Fibroblast of skin of right quadriceps (primary cell): ENCODE measurements around the gene DDX55.
"Not testable (repeated sequence)": the region's sequence is repeated elsewhere in the genome, so short reads cannot be mapped to it uniquely, and the experiment has no call there.

Experiments
- DNase-seq: peaks from one replicate; pipeline ENCODE4 v3.0.0-alpha.2; 2013

DDX55 gene, protein sequence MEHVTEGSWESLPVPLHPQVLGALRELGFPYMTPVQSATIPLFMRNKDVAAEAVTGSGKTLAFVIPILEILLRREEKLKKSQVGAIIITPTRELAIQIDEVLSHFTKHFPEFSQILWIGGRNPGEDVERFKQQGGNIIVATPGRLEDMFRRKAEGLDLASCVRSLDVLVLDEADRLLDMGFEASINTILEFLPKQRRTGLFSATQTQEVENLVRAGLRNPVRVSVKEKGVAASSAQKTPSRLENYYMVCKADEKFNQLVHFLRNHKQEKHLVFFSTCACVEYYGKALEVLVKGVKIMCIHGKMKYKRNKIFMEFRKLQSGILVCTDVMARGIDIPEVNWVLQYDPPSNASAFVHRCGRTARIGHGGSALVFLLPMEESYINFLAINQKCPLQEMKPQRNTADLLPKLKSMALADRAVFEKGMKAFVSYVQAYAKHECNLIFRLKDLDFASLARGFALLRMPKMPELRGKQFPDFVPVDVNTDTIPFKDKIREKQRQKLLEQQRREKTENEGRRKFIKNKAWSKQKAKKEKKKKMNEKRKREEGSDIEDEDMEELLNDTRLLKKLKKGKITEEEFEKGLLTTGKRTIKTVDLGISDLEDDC

DNA sequence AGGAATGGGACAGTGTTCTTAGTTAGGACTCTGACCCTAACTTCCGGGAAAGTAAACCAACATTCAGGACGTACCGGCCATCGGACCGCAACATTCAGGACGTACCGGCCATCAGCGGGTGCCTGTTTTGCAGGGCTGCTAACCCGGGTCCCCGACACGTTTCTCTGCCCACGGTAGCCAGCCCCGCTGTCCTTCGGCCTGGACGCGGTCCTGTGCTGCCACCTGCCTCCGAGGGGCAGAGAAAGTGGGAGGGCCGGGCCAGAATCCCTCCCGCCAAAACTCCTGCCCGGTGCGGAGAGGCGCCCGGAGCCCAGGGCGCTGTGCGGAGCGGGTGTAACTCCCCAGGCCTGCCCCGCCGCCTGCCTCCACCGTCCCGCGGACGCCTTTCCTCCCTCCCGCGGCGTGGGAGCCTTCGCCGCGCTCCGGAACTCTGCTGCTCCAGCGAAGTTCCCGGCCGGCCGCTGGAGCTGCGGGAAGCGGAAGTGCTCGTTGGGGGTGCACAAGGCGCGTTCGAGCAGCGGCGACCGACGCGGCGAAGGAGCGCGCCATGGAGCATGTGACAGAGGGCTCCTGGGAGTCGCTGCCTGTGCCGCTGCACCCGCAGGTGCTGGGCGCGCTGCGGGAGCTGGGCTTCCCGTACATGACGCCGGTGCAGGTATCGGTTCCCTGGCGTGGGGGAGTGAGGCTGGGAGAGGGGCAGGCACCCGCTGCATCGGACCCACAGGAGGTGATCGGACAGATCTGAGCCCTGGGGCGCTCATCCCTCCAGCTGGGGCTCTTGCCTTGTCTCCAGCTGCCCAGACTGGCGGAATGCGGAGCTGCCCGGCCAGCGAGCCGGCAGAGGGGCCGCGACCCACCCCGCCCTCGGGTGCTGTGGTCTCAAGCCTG, at the start of gene DDX55:
DDX55 (plus strand) TSS at position 498 of the 888 bp plus-strand sequence; CDS start at position 548, 50 bp downstream.
- peak; percentile 80 for DNase-seq

GRCh38 chr12:123554136-123554535, 47.8 kb upstream of the DDX55 start:
- DNase-seq, result not testable (repeated sequence)

DNA sequence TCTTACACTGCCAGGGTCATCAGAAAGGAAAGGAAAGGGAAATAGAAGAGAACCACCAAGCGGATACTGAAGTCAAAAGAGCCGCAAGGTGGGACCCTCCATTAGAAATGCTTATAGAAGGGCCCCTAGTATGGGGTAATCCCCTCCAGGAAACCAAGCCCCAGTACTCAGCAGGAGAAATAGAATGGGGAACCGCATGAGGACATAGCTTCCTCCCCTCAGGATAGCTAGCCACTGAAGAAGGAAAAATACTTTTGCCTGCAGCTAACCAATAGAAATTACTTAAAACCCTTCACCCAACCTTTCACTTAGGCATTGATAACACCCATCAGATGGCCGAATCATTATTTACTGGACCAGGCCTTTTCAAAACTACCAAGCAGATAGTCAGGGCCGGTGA, 47.1 kb upstream of the DDX55 start:
- not testable (repeated sequence) for DNase-seq

GRCh38 chr12:123558487-123558886, 43.4 kb upstream of the DDX55 start:
- DNase-seq, result not testable (repeated sequence)

DNA sequence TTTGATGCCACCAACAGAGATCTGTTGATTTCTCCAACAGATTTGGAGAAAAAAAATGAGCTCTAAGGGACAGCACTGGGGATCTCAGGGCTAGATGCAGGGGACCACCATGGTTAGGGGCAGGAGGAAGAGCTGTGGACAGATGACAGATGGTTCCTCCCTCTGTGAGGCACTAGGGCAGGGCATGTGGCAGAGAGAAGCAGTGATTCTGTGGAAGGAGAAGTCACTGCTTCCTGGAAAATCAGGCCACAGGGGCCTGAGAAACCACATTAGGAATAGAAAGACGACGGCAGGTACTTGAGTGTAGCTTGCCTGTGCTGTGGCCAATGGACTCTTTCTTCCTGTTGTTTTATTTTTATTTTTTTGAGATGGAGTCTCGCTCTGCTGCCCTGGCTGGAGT, 42.4 kb upstream of the DDX55 start:
- DNase-seq, result no peak

- peak; percentile 84 for DNase-seq
Measured at GRCh38 chr12:123571343-123571813, 30.5 kb upstream of the DDX55 start.

GRCh38 chr12:123572391-123572790, 29.5 kb upstream of the DDX55 start:
- DNase-seq, result no peak

- DNase-seq, result no peak
Measured at GRCh38 chr12:123573870-123574269, 28.0 kb upstream of the DDX55 start.

- no peak for DNase-seq
Measured at GRCh38 chr12:123576611-123577010, 25.3 kb upstream of the DDX55 start.

DNA sequence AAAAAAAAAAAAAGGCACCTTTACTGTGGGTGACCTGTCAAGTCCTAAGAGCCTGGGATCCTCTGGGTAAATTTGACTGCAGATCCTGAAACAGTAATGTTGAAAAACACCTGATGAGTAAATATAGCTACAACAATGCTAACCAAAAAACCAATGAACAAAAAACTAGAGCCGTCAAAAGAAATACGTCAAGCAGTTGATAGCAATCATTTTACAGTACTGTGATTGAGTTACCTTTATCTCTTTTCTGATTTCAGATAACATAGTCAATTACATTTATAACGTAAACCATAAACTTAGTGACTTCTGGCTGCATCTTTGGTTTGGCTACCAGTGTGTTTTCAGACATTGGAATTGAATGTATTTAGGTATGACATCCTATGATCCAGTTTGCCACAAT, 23.7 kb upstream of the DDX55 start:
- no peak for DNase-seq

- not testable (repeated sequence) for DNase-seq
Measured at GRCh38 chr12:123578829-123579228, 23.1 kb upstream of the DDX55 start.

- no peak for DNase-seq
Measured at GRCh38 chr12:123580772-123581171, 21.1 kb upstream of the DDX55 start.

DNA sequence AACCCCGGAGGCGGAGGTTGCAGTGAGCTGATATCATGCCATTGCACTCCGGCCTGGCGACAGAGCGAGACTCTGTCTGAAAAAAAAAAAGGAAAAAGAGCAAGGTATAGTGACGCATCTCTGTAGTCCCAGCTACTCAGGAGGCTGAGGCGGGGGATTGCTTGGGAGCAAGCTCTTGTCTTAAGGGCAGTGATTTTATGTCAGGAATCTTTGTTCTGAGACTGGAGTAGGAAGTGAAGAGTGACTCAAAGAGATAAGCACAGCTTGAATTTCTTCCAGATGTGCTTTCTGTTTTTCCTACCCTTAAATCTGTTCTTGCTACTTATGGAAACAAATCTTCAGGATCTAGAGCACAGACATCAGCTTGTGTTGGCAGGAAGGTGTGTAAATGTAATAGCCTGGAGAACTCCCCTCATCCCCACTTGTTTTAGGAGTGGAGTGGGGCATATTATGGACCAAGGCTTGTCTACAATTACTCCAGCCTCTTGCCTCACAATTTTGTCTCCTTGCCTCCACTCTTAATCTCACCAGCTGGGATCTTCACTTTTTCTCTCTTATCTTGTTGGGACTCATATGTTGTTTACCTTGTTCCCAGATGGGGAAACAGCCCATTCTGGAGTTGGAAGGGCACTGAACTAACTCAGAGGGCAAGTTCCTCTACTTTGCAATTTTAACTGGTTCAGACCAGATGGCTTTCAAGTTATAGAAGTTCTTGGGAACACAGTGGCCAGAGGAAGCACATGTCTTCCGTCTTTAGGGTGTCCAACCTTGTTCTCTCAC, 10.0 kb upstream of the DDX55 start:
- no peak for DNase-seq

GRCh38 chr12:123595729-123596128, 6.2 kb upstream of the DDX55 start:
- DNase-seq, result no peak

- no peak for DNase-seq
Measured at GRCh38 chr12:123597100-123597499, 4.8 kb upstream of the DDX55 start.

DNA sequence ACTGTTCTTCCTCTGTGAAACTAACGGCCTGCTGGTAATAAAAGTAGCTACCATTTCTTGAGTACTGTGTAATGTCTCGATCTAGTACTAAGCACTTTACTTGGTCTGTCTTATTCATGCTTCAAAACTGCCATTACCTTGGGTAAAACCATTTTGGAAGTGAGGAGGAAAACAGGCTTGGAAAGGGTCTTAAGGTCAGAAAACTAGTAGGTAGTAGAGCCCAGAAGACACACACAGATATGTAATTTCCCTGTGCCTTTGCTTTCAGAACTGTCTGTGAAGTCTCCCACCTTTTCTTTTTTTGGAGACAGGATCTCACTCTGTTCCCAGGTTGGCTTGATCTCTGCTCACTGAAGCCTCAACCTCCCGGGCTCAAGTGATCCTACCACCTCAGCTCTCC, 3.4 kb upstream of the DDX55 start:
- DNase-seq, result no peak

GRCh38 chr12:123599310-123599709, 2.6 kb upstream of the DDX55 start:
- no peak for DNase-seq

DNA sequence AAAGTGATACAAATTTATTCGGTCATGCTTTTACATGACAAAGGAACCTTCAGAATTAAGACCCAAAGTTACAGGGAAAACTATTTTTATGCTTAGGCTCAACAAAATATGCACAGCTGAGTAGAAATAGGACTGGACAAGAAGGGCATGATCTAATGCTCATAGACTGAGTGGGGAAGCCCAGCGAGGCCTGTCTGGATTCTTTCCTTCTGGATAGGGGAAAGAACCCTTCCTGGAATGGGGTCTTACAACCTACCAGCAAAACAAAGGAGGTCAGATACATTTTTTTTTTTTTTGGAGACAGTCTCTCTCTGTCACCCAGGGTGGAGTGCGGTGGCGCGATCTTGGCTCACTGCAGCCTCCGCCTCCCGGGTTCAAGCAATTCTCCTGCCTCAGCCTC, 2.2 kb upstream of the DDX55 start:
- no peak for DNase-seq

GRCh38 chr12:123602651-123603195, 824 bp downstream of the DDX55 start:
- no peak for DNase-seq

GRCh38 chr12:123603495-123603894, 1.6 kb downstream of the DDX55 start:
- not testable (repeated sequence) for DNase-seq

DNA sequence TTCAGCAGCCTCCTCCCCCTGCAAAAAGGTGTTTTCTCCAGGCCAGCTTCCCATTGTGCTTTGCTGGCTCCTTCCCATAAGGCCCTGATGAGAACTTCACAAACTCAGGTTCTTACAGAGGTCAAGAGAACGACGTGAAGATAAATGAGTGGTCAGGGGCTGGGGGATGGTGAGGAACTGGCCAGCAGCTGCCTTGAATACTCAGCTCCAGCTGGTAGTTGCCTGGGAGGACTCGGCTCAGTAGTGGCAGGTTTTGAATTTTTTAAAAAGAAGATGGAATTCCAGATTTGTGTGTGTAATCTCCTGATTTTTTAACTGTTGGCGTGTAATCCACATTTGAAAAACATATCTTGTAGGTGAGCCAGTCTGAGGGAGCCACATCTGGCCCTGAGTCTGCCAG, 5.9 kb downstream of the DDX55 start:
- no peak for DNase-seq

DNA sequence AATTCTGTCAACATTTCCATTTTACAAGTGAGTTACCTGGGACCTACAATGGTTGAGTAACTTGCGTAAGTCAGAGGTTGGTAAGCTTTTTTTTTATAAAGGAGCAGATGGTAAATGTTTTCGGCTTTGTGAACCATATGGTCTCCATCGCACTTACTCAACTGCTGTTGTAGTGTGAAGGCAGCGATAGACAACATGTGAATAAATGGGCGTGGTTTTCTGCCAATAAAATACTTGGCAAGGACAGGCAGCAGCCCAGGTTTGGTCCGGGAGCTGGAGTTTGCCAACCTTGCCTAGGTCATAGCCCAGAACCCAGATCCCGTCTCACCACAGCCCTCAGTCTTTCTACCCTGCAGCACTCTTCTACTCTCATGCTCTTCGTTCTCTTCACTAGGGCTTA, 6.3 kb downstream of the DDX55 start:
- DNase-seq, result no peak
